A673 (cell line): Measurements from ENCODE around the gene LIM2.

Experiments used
- CTCF ChIP-seq: fragments of 300-800, 200-600 bp; sonication (generic); conservative IDR thresholded peaks from 2 replicates; pipeline ENCODE4 v1.5.1; 2017; ENCODE audit warnings: low read depth, mild to moderate bottlenecking, antibody characterized with exemption, low read length, moderate library complexity, mixed read lengths
- EZH2 ChIP-seq: fragments of 200-600 bp; sonication (generic); IDR thresholded peaks from 2 replicates; pipeline ENCODE4 v1.6.1; 2017; ENCODE audit warnings: borderline replicate concordance, low read depth, mild to moderate bottlenecking, mixed read lengths, antibody characterized with exemption, low read length; ENCODE audit not compliant: poor library complexity, severe bottlenecking

- TF ChIP-seq CTCF (no peak), EZH2 (no peak)
These were observed 10.4 kb downstream of the LIM2 start for GRCh38 chr19:51377422-51377821.
